Sigmoid colon (tissue), 7 donors: ENCODE results near the gene CCL25. TPM values are rescaled to one million over a fixed set of nuclear protein-coding genes. Genes with fewer than 3 reads are reported as not detected.

ENCODE experiments used
- DNase-seq: peaks from one replicate; pipeline ENCODE4 v3.0.0-alpha.2; 2019
- H3K27ac ChIP-seq, 4 donors: fragments of 200-600 bp; sonication (generic); one replicate each; pipeline ENCODE4 v1.5.1; 2016 to 2019; ENCODE audit warnings: mild to moderate bottlenecking in 1 of 4
- H3K27me3 ChIP-seq, 3 donors: fragments of 200-600 bp; sonication (generic); one replicate each; pipeline ENCODE4 v1.5.1; 2019; ENCODE audit warnings: mild to moderate bottlenecking in 1 of 3
- H3K36me3 ChIP-seq, 4 donors: fragments of 200-600 bp; sonication (generic); one replicate each; pipeline ENCODE4 v1.5.1; 2016 to 2019
- H3K4me1 ChIP-seq, 4 donors: fragments of 200-600 bp; sonication (generic); one replicate each; pipeline ENCODE4 v1.5.1; 2017 to 2019
- H3K4me3 ChIP-seq, 4 donors: fragments of 200-600 bp; sonication (generic); one replicate each; pipeline ENCODE4 v1.5.1; 2017 to 2019; ENCODE audit warnings: mild to moderate bottlenecking in 2 of 4, moderate library complexity in 1 of 4
- H3K9me3 ChIP-seq, 4 donors: fragments of 200-600 bp in 3 of 4; sonication (generic) in 3 of 4; one replicate each; pipeline versions ENCODE4 v1.5.1 to v1.6.1; 2013 to 2019
- CTCF ChIP-seq, 4 experiments: fragments of 450-650 bp in 3 of 4; fragments of 200-600 bp in 1 of 4; IDR thresholded peaks; one replicate each; pipeline ENCODE4 v1.5.1; 2016 to 2019; ENCODE audit warnings: antibody characterized with exemption in 4 of 4, mild to moderate bottlenecking in 3 of 4, moderate library complexity in 2 of 4
- EP300 ChIP-seq, 4 donors: sonication (generic); formaldehyde crosslinking; IDR thresholded peaks; one replicate each; pipeline ENCODE4 v1.6.1; 2017; ENCODE audit warnings: antibody characterized with exemption in 4 of 4
- POLR2A ChIP-seq, 2 donors: fragments of 450-650 bp; IDR thresholded peaks; one replicate each; pipeline ENCODE4 v1.6.1; 2016; ENCODE audit warnings: antibody characterized with exemption in 2 of 2, mild to moderate bottlenecking in 2 of 2, moderate library complexity in 2 of 2
- POLR2AphosphoS5 ChIP-seq, 4 donors: sonication (generic); formaldehyde crosslinking; IDR thresholded peaks; one replicate each; pipeline ENCODE4 v1.6.1; 2017; ENCODE audit warnings: antibody characterized with exemption in 4 of 4
- WGBS, 2 donors: extraction: QIAGEN DNeasy Blood & Tissue Kit; methylation state at CpG; one replicate each; pipeline ENCODE4 v1.1.7; 2013; 5-methylcytosine and 5-hydroxymethylcytosine counted together
- intact Hi-C: fragments of 100-400 bp; cut with DNase I; formaldehyde crosslinking; loops from one replicate; pipeline ENCODE4 v1.15.1; 2023
- polyA plus RNA-seq, 3 donors: library from polyadenylated mRNA; stranded (reverse); fragments of 200-250 nt; gene quantifications; one replicate each; pipeline ENCODE4 v1.2.3, GENCODE V29; 2013
- total RNA-seq, 4 donors: library from RNA; depleted of rRNA; stranded (reverse); fragments of >200 nt; gene quantifications; one replicate each; pipeline ENCODE4 v1.1.0, GENCODE V29; 2016
- donor health status: healthy with polysubstance abuse.
- donor health status: Bipolar disorder and iron deficiency.
- donor health status: healthy.

The CCL25 gene
- total and polyA plus RNA-seq, 7 donors = 0.17 TPM; not detected in 6

- 29 to 48% methylated on average over 9 of the region's 9 CpGs for WGBS, 2 donors
- H3K36me3 ChIP-seq = no peaks in the 10 kb centered on the region
- H3K27ac ChIP-seq = no peak overlapping the region
- no peak for DNase-seq
- TF ChIP-seq POLR2AphosphoS5 (IDR thresholded peaks at IDR 0.05) (no peak), POLR2A (IDR thresholded peaks at IDR 0.05) (no peak), EP300 (IDR thresholded peaks at IDR 0.05) (no peak), CTCF (IDR thresholded peaks at IDR 0.05) (no peak)
- intact Hi-C loops = no loop called here
- no peak overlapping the region for H3K4me3 ChIP-seq
- peaks cover 0 to 12% (median 7%) of the 10 kb centered on the region in 4 donors for H3K4me1 ChIP-seq
- H3K27me3 ChIP-seq = peaks cover 0 to 13% (median 0%) of the 10 kb centered on the region in 3 donors
- H3K9me3 ChIP-seq = no peaks in the 10 kb centered on the region
These were observed 1.6 kb downstream of the CCL25 start for GRCh38 chr19:8054169-8054568.

GRCh38 chr19:8056533-8056932 is 4.0 kb downstream of the CCL25 start:
- intact Hi-C loops = no loop called here
- no peak overlapping the region for H3K27ac ChIP-seq
- H3K4me3 ChIP-seq = no peak overlapping the region
- WGBS, 2 donors = 82 to 97% methylated on average over 4 of the region's 4 CpGs
- TF ChIP-seq EP300 (IDR thresholded peaks at IDR 0.05) (no peak), CTCF (IDR thresholded peaks at IDR 0.05) (no peak), POLR2A (IDR thresholded peaks at IDR 0.05) (no peak), POLR2AphosphoS5 (IDR thresholded peaks at IDR 0.05) (no peak)
- no peaks in the 10 kb centered on the region for H3K36me3 ChIP-seq
- no peaks in the 10 kb centered on the region for H3K4me1 ChIP-seq
- no peaks in the 10 kb centered on the region for H3K9me3 ChIP-seq
- no peak for DNase-seq
- H3K27me3 ChIP-seq = no peaks in the 10 kb centered on the region

- Histone ChIP-seq H3K4me1 (no peaks in the 10 kb centered on the region), H3K9me3 (no peaks in the 10 kb centered on the region), H3K4me3 (no peak overlapping the region), H3K36me3 (no peaks in the 10 kb centered on the region), H3K27me3 (no peaks in the 10 kb centered on the region), H3K27ac (no peak overlapping the region)
- WGBS, 2 donors = 72 to 81% methylated on average over 7 of the region's 7 CpGs
- intact Hi-C loops = no loop called here
- no peak for DNase-seq
- no peak for TF ChIP-seq CTCF (IDR thresholded peaks at IDR 0.05)
- no peak for TF ChIP-seq POLR2AphosphoS5 (IDR thresholded peaks at IDR 0.05)
- TF ChIP-seq EP300 (IDR thresholded peaks at IDR 0.05) = no peak
- no peak for TF ChIP-seq POLR2A (IDR thresholded peaks at IDR 0.05)
These were observed 5.1 kb downstream of the CCL25 start for GRCh38 chr19:8057545-8058270.

GRCh38 chr19:8064911-8065874 is 12.6 kb downstream of the CCL25 start:
- no peak for TF ChIP-seq POLR2A (IDR thresholded peaks at IDR 0.05)
- TF ChIP-seq EP300 (IDR thresholded peaks at IDR 0.05) = no peak
- TF ChIP-seq POLR2AphosphoS5 (IDR thresholded peaks at IDR 0.05) = no peak
- no peak for TF ChIP-seq CTCF (IDR thresholded peaks at IDR 0.05)
- no peak for DNase-seq
- H3K4me3 ChIP-seq = no peak overlapping the region
- H3K27ac ChIP-seq = no peak overlapping the region
- peaks cover 3 to 13% (median 9%) of the 10 kb centered on the region in 4 donors for H3K9me3 ChIP-seq
- intact Hi-C loops = no loop called here
- H3K36me3 ChIP-seq = no peaks in the 10 kb centered on the region
- H3K27me3 ChIP-seq = no peaks in the 10 kb centered on the region
- no peaks in the 10 kb centered on the region for H3K4me1 ChIP-seq
- WGBS, 2 donors = 79% methylated on average over 24 of the region's 24 CpGs
